RWPE1 (cell line): ENCODE results near the gene TARM1.
A peak's percentile ranks its signal among the peaks of the same experiment; 100 is the strongest.
"Not testable (repeated sequence)": the region's sequence is repeated elsewhere in the genome, so short reads cannot be mapped to it uniquely, and the experiment has no call there.

Experiments
- CTCF ChIA-PET: fragments of 350-600 bp; sonication (Branson Sonifier 250); formaldehyde crosslinking; extraction: SDS; loops from one replicate; lab custom pipeline; 2021; lab: Yijun Ruan, JAX
- POLR2A ChIA-PET: fragments of 400-600 bp; formaldehyde crosslinking; extraction: SDS; loops from one replicate; lab custom pipeline; 2020; ENCODE audit warnings: antibody characterized with exemption; ENCODE audit not compliant: low non-redundant PET; lab: Yijun Ruan, JAX
- DNase-seq: peaks from one replicate; pipeline ENCODE4 v3.0.0; 2012; ENCODE audit warnings: low spot score
- H3K27ac ChIP-seq: fragments of 450-650 bp; 2 replicates; pipeline ENCODE4 v1.5.1; 2017
- TF ChIP-seq, protein P1 (sequence below): fragments of 450-650 bp; conservative IDR thresholded peaks from 2 replicates; pipeline ENCODE4 v1.5.1; 2017; ENCODE audit warnings: low read depth, mild to moderate bottlenecking

The TARM1 gene

DNA sequence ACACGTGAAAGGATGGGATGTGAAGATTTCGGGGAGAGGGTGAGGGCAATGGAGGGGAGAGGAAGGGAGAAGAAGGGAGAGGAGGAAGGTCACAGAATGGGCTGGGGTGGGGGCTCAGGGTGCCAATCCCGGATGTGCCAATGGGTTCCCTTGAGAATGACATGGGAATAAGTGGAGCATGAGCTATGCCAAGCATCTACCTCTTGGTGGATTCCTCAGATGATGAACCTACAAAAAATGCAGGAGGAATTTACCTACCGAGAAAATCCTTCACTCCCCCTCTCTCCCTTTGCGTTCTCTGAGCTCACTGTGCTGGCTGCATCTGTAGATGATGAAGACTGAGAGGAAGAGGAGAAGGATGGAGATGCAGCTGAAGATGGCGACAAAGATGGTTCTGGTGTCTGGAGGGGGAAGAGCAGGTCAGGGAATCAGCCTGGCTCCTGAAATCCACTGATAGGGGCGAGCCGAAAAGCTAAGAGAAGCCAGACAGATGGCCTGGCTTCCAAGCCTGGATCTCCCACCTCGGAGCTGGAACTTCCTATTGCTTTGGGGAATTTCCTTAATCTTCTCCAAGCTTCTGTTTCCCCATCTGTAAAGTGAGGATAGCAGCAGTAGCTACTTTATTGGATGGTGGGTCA is 39.1 kb downstream of the TARM1 start:
- ChIA-PET CTCF (interaction anchor here (0.7 to 2.0 kb wide), 2 partner anchors 18 to 69 kb away, joined by 3 to 6 read pairs; no protein-coding TSS in a partner anchor), POLR2A (no interaction called here)
- DNase-seq: peak; percentile 8
- TF ChIP-seq, protein P1, sequence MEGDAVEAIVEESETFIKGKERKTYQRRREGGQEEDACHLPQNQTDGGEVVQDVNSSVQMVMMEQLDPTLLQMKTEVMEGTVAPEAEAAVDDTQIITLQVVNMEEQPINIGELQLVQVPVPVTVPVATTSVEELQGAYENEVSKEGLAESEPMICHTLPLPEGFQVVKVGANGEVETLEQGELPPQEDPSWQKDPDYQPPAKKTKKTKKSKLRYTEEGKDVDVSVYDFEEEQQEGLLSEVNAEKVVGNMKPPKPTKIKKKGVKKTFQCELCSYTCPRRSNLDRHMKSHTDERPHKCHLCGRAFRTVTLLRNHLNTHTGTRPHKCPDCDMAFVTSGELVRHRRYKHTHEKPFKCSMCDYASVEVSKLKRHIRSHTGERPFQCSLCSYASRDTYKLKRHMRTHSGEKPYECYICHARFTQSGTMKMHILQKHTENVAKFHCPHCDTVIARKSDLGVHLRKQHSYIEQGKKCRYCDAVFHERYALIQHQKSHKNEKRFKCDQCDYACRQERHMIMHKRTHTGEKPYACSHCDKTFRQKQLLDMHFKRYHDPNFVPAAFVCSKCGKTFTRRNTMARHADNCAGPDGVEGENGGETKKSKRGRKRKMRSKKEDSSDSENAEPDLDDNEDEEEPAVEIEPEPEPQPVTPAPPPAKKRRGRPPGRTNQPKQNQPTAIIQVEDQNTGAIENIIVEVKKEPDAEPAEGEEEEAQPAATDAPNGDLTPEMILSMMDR: no peak
- H3K27ac ChIP-seq: no peak overlapping the region

DNA sequence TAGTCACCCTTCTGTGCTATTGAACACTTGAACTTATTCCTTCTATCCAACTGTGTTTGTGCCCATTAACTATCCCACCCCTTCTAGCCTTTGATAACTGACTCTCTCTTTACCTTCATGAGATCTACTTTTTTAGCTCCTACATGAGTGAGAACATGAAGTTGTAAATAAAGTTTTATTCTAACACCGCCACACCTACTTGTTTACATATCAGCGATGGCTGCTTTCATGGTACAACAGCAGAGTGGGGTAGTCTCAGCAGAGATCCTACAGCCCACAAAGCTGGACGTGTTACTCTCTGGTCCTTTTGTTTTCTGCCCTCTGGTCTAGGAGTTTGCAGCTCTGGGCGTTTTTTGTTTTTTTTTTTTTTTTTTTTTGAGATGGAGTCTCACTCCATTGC is 41.2 kb downstream of the TARM1 start:
- TF ChIP-seq, protein P1: no peak
- POLR2A ChIA-PET: no interaction called here
- CTCF ChIA-PET: interaction anchor here (0.5 kb wide), 1 partner anchor 257 kb away, joined by 3 read pairs; no protein-coding TSS in a partner anchor
- H3K27ac ChIP-seq: no peak overlapping the region
- no peak for DNase-seq

DNA sequence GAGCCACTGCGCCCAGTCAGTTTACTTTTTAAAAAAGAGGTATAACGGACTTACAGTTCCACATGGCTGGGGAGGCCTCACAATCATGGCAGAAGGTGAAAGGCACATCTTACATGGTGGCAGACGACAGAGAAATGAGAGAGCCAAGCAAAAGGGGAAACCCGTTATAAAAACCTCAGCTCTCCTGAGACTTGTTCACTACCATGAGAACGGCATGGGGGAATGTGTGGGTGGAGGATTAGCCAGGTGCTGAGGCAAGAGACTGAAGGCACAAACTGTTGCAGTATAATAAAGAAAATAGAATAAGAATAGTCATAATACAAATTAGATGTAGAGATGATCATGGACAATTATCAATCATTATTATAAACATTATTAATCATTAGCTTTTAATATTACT is 44.6 kb downstream of the TARM1 start:
- H3K27ac ChIP-seq: peak overlapping the region; percentile 74
- POLR2A ChIA-PET, DNase-seq, CTCF ChIA-PET: not testable (repeated sequence)

DNA sequence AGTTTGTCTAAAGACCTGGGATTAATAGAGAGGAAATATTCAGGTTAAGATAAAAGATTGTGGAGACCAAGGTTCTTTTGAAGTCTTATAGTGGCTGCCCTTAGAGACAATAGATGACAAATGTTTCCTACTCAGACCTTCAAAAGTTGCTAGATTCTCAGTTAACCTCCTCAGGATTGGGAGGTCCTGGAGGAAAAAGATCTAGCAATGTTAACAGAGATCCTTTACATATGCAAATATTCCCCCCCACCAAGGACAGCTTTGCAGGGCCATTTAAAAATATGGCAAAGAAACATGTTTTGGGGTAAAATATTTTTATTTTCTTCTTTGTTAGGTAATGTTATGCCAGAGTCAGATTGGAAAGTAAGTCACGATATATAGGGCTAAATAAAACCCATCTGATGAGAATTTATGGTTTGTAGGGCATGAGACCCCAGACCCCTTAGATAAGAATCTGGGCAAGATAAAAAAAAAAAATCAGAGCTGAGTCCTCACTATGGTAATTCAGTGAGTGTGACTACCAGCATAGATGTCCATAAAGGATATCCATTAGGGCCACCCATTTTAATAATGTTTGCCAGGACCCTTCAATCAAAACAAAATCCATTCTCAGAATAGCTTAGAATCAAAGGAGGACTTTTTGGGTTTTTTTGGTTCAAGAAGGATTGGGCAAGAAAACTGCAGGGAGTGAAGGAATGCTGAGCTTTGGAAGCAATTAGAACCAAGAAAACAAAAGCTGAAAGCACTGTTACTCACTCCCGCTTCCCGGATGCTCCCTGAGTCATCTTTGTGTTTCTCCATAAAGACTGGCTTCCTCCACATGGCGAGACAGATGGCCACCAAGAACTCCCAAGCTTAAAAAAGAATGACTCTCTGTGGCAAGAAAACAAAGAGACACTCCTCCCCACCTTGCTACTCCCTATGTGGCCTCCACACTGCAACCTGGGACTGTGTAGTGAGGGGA is 45.7 kb downstream of the TARM1 start:
- DNase-seq: peak; percentile 74
- ChIA-PET POLR2A (no interaction called here), CTCF (interaction anchor here (0.6 to 1.0 kb wide), 3 partner anchors 88 to 376 kb away, joined by 3 to 5 read pairs (median 4); no protein-coding TSS in a partner anchor)
- peak overlapping the region; percentile 74 for H3K27ac ChIP-seq
- TF ChIP-seq, protein P1: no peak

DNA sequence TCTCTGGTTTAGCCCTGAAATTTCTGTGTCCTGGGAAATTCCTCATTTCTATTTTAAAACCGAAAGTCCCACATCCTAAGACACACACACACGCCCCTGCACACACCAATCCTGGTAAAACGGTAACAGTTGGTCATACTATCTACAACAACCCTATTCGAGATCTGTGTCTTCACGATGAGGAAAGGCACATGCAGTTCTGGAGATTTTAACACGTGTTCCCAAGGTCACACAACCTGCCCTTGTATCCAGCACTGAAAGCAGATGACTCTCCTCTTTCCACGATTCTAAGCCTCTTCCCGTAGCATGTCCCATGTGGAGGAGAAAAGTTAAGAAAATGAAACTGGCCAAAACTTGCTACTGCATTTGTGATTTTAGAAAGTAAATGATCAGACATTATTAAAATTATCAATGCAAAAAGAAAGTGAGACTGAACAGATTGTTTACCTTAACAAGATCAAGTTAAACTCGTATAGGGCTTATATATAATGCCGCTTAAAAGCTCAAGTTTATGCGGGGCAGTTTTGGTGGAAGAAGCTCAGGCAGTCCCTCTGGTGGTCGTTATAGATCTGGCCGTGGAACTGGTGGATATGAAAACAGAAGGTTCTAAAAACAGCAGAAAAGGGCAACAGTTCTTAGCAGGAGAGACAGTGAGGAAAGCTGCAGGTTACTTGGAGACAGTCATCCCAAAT is 50.1 kb downstream of the TARM1 start:
- ChIA-PET POLR2A (no interaction called here), CTCF (interaction anchor here (0.6 to 1.2 kb wide), 2 partner anchors 228 to 238 kb away, joined by 4 to 5 read pairs; no protein-coding TSS in a partner anchor)
- DNase-seq: no peak
- TF ChIP-seq, protein P1: no peak
- H3K27ac ChIP-seq: no peak overlapping the region

DNA sequence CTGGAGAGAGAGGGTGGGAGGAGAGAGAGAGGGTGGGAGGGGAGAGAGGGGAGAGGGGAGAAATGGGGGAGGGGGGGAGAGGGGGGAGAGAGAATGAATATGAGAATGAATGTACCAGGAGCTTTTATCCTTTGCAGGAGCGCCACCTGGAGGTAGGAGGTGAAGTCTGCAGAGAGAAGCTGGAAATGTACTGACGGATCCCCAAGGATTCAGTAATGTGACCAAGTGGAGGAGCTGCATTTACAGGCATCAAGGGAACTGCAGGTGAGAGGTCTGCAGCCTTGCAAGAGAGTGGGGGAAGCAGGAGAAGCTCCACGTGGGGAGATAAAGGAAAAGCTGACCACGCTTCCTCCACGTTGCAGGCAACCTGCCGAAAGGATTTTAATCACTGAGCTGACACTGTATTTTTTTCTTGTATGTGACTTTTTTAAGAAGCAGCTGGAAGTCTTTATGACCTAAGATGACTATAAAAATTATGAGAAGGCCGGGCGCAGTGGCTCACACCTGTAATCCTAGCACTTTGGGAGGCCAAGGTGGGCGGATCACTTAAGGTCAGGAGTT is 51.2 kb downstream of the TARM1 start:
- peak; percentile 45 for DNase-seq
- no peak overlapping the region for H3K27ac ChIP-seq
- TF ChIP-seq, protein P1: peak; percentile 68
- ChIA-PET POLR2A (no interaction called here), CTCF (interaction anchor here (0.5 to 1.6 kb wide), 17 partner anchors 14 to 1411 kb away, joined by 3 to 18 read pairs (median 4); no protein-coding TSS in a partner anchor)
